ENCODE data around the gene NEK2. TPM values are rescaled to one million over a fixed set of nuclear protein-coding genes. Genes with fewer than 3 reads are reported as not detected.

The NEK2 gene
- total RNA-seq, 1 experiment from 2014 or later, result 50.2 TPM

- no peaks in the 10 kb centered on the region for H3K79me2 ChIP-seq (ENCODE audit: insufficient read depth, low read length)
- H3K36me3 ChIP-seq (ENCODE audit: control insufficient read depth in 1 of 2, insufficient read depth in 2 of 2, low read length in 2 of 2), result no peaks in the 10 kb centered on the region
- no TSS peak for BruUV-seq (replicated peaks)
- ATAC-seq, result no peak
- ChIA-PET RAD21 (ENCODE audit: low non-redundant PET in 1 of 2, low total read pairs in 2 of 2, uncharacterized antibody in 2 of 2, unreplicated experiment in 2 of 2) (no interaction called here), POLR2A (no interaction called here), CTCF (no interaction called here)
- no peaks in the 10 kb centered on the region for H3K27me3 ChIP-seq (ENCODE audit: insufficient read depth, low read length)
- intact Hi-C loops (cut with micrococcal nuclease), result no loop called here
- no peaks in the 10 kb centered on the region for H4K20me1 ChIP-seq (ENCODE audit: insufficient read depth)
- H3K9me2 ChIP-seq (ENCODE audit: insufficient read depth), result no peaks in the 10 kb centered on the region
- DNase-seq (ENCODE audit: low read depth, low spot score), result no peak
- H2AFZ ChIP-seq (ENCODE audit: low read depth, low read length, poor library complexity, severe bottlenecking), result no peak overlapping the region
- no peak overlapping the region for H3K27ac ChIP-seq (ENCODE audit: low read depth, low read length)
- peaks cover 9 to 28% of the 10 kb centered on the region in 2 experiments; a peak in 3 of 4 replicates for H3K4me1 ChIP-seq (ENCODE audit: control insufficient read depth in 1 of 2, insufficient read depth in 2 of 2, low read length in 2 of 2)
- peak overlapping the region; percentile 57; the same call in 1 of the 2 replicates for H3K4me2 ChIP-seq (ENCODE audit: low read length)
- no peaks in the 10 kb centered on the region for H3K9me3 ChIP-seq (ENCODE audit: control insufficient read depth in 1 of 2, insufficient read depth in 1 of 2, low read depth in 1 of 2, low read length in 2 of 2)
- TF ChIP-seq YY1 (IDR thresholded peaks at IDR 0.05; ENCODE audit: extremely low read depth, insufficient replicate concordance, low read depth, low read length), result no peak
- TF ChIP-seq RAD21 (IDR thresholded peaks at IDR 0.05; ENCODE audit: low read depth), result no peak
- TF ChIP-seq, protein P1, sequence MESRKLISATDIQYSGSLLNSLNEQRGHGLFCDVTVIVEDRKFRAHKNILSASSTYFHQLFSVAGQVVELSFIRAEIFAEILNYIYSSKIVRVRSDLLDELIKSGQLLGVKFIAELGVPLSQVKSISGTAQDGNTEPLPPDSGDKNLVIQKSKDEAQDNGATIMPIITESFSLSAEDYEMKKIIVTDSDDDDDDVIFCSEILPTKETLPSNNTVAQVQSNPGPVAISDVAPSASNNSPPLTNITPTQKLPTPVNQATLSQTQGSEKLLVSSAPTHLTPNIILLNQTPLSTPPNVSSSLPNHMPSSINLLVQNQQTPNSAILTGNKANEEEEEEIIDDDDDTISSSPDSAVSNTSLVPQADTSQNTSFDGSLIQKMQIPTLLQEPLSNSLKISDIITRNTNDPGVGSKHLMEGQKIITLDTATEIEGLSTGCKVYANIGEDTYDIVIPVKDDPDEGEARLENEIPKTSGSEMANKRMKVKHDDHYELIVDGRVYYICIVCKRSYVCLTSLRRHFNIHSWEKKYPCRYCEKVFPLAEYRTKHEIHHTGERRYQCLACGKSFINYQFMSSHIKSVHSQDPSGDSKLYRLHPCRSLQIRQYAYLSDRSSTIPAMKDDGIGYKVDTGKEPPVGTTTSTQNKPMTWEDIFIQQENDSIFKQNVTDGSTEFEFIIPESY (IDR thresholded peaks at IDR 0.05; ENCODE audit: extremely low read depth, insufficient replicate concordance, low read length), result no peak
- no peak for TF ChIP-seq EGR1 (IDR thresholded peaks at IDR 0.05; ENCODE audit: low read depth)
- TF ChIP-seq EZH2phosphoT487 (IDR thresholded peaks at IDR 0.05; ENCODE audit: borderline replicate concordance), result no peak
- TF ChIP-seq CEBPB (IDR thresholded peaks at IDR 0.05; ENCODE audit: low read depth), result no peak
- TF ChIP-seq TCF7L2 (IDR thresholded peaks at IDR 0.05; ENCODE audit: borderline replicate concordance, extremely low read depth, insufficient read depth, insufficient read length), result no peak
- TF ChIP-seq POLR2A (IDR thresholded peaks at IDR 0.05; ENCODE audit: borderline replicate concordance, extremely low read depth, insufficient read depth, insufficient read length), result no peak
- no peak overlapping the region for H3K4me3 ChIP-seq (replicated peaks in 1 of 2; ENCODE audit: low read depth in 1 of 2, low read length in 2 of 2)
- H3K9ac ChIP-seq (ENCODE audit: low read length), result no peak overlapping the region
Observed at GRCh38 chr1:211635597-211636205, 39.7 kb downstream of the NEK2 start.
